GM18858 (cell line): ENCODE data around the gene UQCR11.
"Not testable (repeated sequence)": the region's sequence is repeated elsewhere in the genome, so short reads cannot be mapped to it uniquely, and the experiment has no call there.

Experiments used
- ATAC-seq: cut with Tn5 transposase; IDR thresholded peaks from one replicate; pipeline ENCODE4 v1.9.1; 2021; ENCODE audit not compliant: unreplicated experiment

Gene UQCR11

GRCh38 chr19:1605236-1606137 lies at the start of gene UQCR11:
TSS of gene UQCR11 (minus strand) at chr19:1605462. CDS start at chr19:1605409, 53 bp downstream.
- ATAC-seq = peak; percentile 55

GRCh38 chr19:1654178-1654792 lies 49.0 kb upstream of the UQCR11 start:
- no peak for ATAC-seq

- no peak for ATAC-seq
Observed at GRCh38 chr19:1653300-1653628, 48.0 kb upstream of the UQCR11 start.

GRCh38 chr19:1652471-1653299 lies 47.4 kb upstream of the UQCR11 start, which contains the start of gene TCF3:
TSS of gene TCF3 (minus strand) at chr19:1652615. CDS start at chr19:1650248, 2,367 bp downstream.
- peak; percentile 49 for ATAC-seq

GRCh38 chr19:1651568-1652291 lies 46.5 kb upstream of the UQCR11 start:
- ATAC-seq = no peak

- ATAC-seq = no peak
Observed at GRCh38 chr19:1650650-1651567, 45.6 kb upstream of the UQCR11 start.

GRCh38 chr19:1649706-1650649 lies 44.7 kb upstream of the UQCR11 start:
- ATAC-seq = no peak

GRCh38 chr19:1648920-1649541 lies 43.8 kb upstream of the UQCR11 start:
- no peak for ATAC-seq

GRCh38 chr19:1648459-1648849 lies 43.2 kb upstream of the UQCR11 start:
- no peak for ATAC-seq

- no peak for ATAC-seq
Observed at GRCh38 chr19:1647501-1648458, 42.5 kb upstream of the UQCR11 start.

- ATAC-seq = no peak
Observed at GRCh38 chr19:1646659-1647453, 41.6 kb upstream of the UQCR11 start.

GRCh38 chr19:1646149-1646548 lies 40.9 kb upstream of the UQCR11 start:
- ATAC-seq = no peak

GRCh38 chr19:1645299-1645698 lies 40.0 kb upstream of the UQCR11 start:
- no peak for ATAC-seq

- no peak for ATAC-seq
Observed at GRCh38 chr19:1644070-1644469, 38.8 kb upstream of the UQCR11 start.

GRCh38 chr19:1640893-1641448 lies 35.7 kb upstream of the UQCR11 start:
- not testable (repeated sequence) for ATAC-seq
